Neuronal stem cell (in vitro differentiated cells): Measurements from ENCODE around the gene SS18.

Experiments
- DNase-seq: peaks from one replicate; pipeline ENCODE4 v3.0.0-alpha.2; 2013; ENCODE audit warnings: low spot score
- H2AFZ ChIP-seq: one replicate; pipeline ENCODE4 v1.6.1; 2013; ENCODE audit warnings: mild to moderate bottlenecking, low read length, inconsistent platforms
- H2AK5ac ChIP-seq: 2 replicates; pipeline ENCODE4 v1.6.1; 2013; ENCODE audit warnings: low read depth, mild to moderate bottlenecking, inconsistent platforms, low read length, moderate library complexity, mixed read lengths
- H2BK120ac ChIP-seq: 2 replicates; pipeline ENCODE4 v1.6.1; 2013; ENCODE audit warnings: low read depth, mild to moderate bottlenecking, inconsistent platforms, low read length, moderate library complexity, mixed read lengths
- H2BK12ac ChIP-seq: one replicate; pipeline ENCODE4 v1.6.1; 2013; ENCODE audit warnings: low read length, inconsistent platforms
- H2BK15ac ChIP-seq: 2 replicates; pipeline ENCODE4 v1.6.1; 2013; ENCODE audit warnings: mild to moderate bottlenecking, low read length, inconsistent platforms, mixed read lengths
- H2BK5ac ChIP-seq: one replicate; pipeline ENCODE4 v1.6.1; 2013; ENCODE audit warnings: inconsistent platforms, mild to moderate bottlenecking, low read length, moderate library complexity
- H3K14ac ChIP-seq: one replicate; pipeline ENCODE4 v1.6.1; 2013; ENCODE audit warnings: low read length, inconsistent platforms
- H3K18ac ChIP-seq: 2 replicates; pipeline ENCODE4 v1.6.1; 2013; ENCODE audit warnings: low read length, inconsistent platforms
- H3K23ac ChIP-seq: 2 replicates; pipeline ENCODE4 v1.6.1; 2013; ENCODE audit warnings: low read depth, mild to moderate bottlenecking, mixed read lengths, low read length, inconsistent platforms; ENCODE audit not compliant: poor library complexity
- H3K27ac ChIP-seq: replicated peaks from 3 replicates; pipeline ENCODE4 v1.5.1; 2013; ENCODE audit warnings: low read length, inconsistent platforms
- H3K27me3 ChIP-seq, 3 experiments: 2 replicates each; pipeline ENCODE4 v1.6.1; 2013; ENCODE audit warnings: low read length in 3 of 3, mild to moderate bottlenecking in 2 of 3, inconsistent platforms in 1 of 3, low read depth in 1 of 3, mixed read lengths in 1 of 3, moderate library complexity in 1 of 3; ENCODE audit not compliant: control insufficient read depth in 3 of 3, insufficient read depth in 3 of 3
- H3K36me3 ChIP-seq, 2 donors: replicated peaks in 1 of 2; 2 replicates each; pipeline ENCODE4 v1.6.1; 2013; ENCODE audit warnings: low read length in 2 of 2; ENCODE audit not compliant: control insufficient read depth in 2 of 2, insufficient read depth in 2 of 2
- H3K4ac ChIP-seq: 2 replicates; pipeline ENCODE4 v1.6.1; 2013; ENCODE audit warnings: inconsistent platforms, mild to moderate bottlenecking, low read length, moderate library complexity
- H3K4me1 ChIP-seq, 2 donors: 1 replicate in 1 of 2; 2 replicates in 1 of 2; pipeline ENCODE4 v1.6.1; 2013; ENCODE audit warnings: low read length in 2 of 2, low read depth in 1 of 2; ENCODE audit not compliant: control insufficient read depth in 2 of 2, insufficient read depth in 1 of 2
- H3K4me2 ChIP-seq: one replicate; pipeline ENCODE4 v1.6.1; 2013; ENCODE audit warnings: mild to moderate bottlenecking, low read length, inconsistent platforms; ENCODE audit not compliant: insufficient read depth, poor library complexity, severe bottlenecking
- H3K4me3 ChIP-seq, 2 donors: 2 replicates each; pipeline ENCODE4 v1.5.1; 2013; ENCODE audit warnings: low read length in 2 of 2, mild to moderate bottlenecking in 2 of 2, inconsistent platforms in 1 of 2, moderate library complexity in 1 of 2
- H3K79me1 ChIP-seq: one replicate; pipeline ENCODE4 v1.6.1; 2013; ENCODE audit warnings: low read depth, mild to moderate bottlenecking, inconsistent platforms, low read length, moderate library complexity
- H3K9ac ChIP-seq: one replicate; pipeline ENCODE4 v1.6.1; 2013; ENCODE audit warnings: mild to moderate bottlenecking, low read depth, low read length, inconsistent platforms; ENCODE audit not compliant: poor library complexity
- H3K9me3 ChIP-seq, 2 donors: replicated peaks in 1 of 2; 2 replicates each; pipeline versions ENCODE3 to v1.6.1; 2013; ENCODE audit warnings: low read length in 2 of 2, mild to moderate bottlenecking in 2 of 2, inconsistent platforms in 1 of 2, low read depth in 1 of 2, mixed read lengths in 1 of 2, moderate library complexity in 1 of 2; ENCODE audit not compliant: control insufficient read depth in 2 of 2, insufficient read depth in 1 of 2
- H4K8ac ChIP-seq: one replicate; pipeline ENCODE4 v1.6.1; 2013; ENCODE audit warnings: low read depth, mild to moderate bottlenecking, inconsistent platforms, low read length, moderate library complexity
- H4K91ac ChIP-seq: one replicate; pipeline ENCODE4 v1.6.1; 2013; ENCODE audit warnings: low read length, low read depth, mild to moderate bottlenecking, inconsistent platforms; ENCODE audit not compliant: poor library complexity
- WGBS, 2 donors: extraction: QIAGEN DNeasy Blood & Tissue Kit; methylation state at CpG; one replicate each; pipeline ENCODE4 v1.1.7; 2013; ENCODE audit warnings: missing lambda C conversion rate in 2 of 2, mixed read lengths in 1 of 2; ENCODE audit not compliant: insufficient read length in 2 of 2, insufficient replicate concordance in 1 of 2; ENCODE audit errors: extremely low coverage in 2 of 2; 5-methylcytosine and 5-hydroxymethylcytosine counted together

SS18 gene

GRCh38 chr18:26088487-26088886 is 1.9 kb downstream of the SS18 start:
- Histone ChIP-seq H3K4me2 (no peak overlapping the region), H3K4me3 (peak overlapping the region in 1 of 2 donors; percentile 96), H2AK5ac (no peak overlapping the region), H2BK120ac (no peak overlapping the region), H2BK15ac (no peak overlapping the region), H4K91ac (no peak overlapping the region), H3K18ac (no peak overlapping the region), H3K36me3 (peaks cover 2 to 42% of the 10 kb centered on the region in 2 donors), H2BK12ac (no peak overlapping the region), H2BK5ac (no peak overlapping the region), H3K9ac (no peak overlapping the region), H2AFZ (no peak overlapping the region), H3K27me3 (peaks cover 0 to 3% (median 0%) of the 10 kb centered on the region in 3 experiments), H3K14ac (no peak overlapping the region), H3K27ac (no peak overlapping the region), H3K9me3 (peaks cover 0 to 3% of the 10 kb centered on the region in 2 donors), H3K4me1 (peaks cover 0 to 6% of the 10 kb centered on the region in 2 donors), H3K4ac (no peak overlapping the region), H3K23ac (no peak overlapping the region), H3K79me1 (peaks cover 1% of the 10 kb centered on the region), H4K8ac (no peak overlapping the region)
- WGBS, 2 donors, result 100% methylated on average over 2 of the region's 3 CpGs; no CpG with 5 or more reads in 1 of the 2 donors
- no peak for DNase-seq

GRCh38 chr18:26086959-26087358 is 3.5 kb downstream of the SS18 start:
- Histone ChIP-seq H4K91ac (no peak overlapping the region), H2AK5ac (no peak overlapping the region), H3K23ac (no peak overlapping the region), H3K79me1 (peaks cover 1% of the 10 kb centered on the region), H2BK15ac (no peak overlapping the region), H3K9me3 (peaks cover 0 to 3% of the 10 kb centered on the region in 2 donors), H2BK5ac (no peak overlapping the region), H3K36me3 (peaks cover 3 to 57% of the 10 kb centered on the region in 2 donors), H3K4me2 (no peak overlapping the region), H2BK120ac (no peak overlapping the region), H3K27ac (no peak overlapping the region), H3K4me3 (no peak overlapping the region), H3K27me3 (no peaks in the 10 kb centered on the region), H3K4me1 (peaks cover 0 to 6% of the 10 kb centered on the region in 2 donors), H2AFZ (no peak overlapping the region), H3K9ac (no peak overlapping the region), H3K18ac (no peak overlapping the region), H3K4ac (no peak overlapping the region), H3K14ac (no peak overlapping the region), H2BK12ac (no peak overlapping the region), H4K8ac (no peak overlapping the region)
- DNase-seq, result no peak
- no CpG with 5 or more reads among the region's 6 CpGs for WGBS, 2 donors

- no peak overlapping the region for H3K4ac ChIP-seq
- H2BK5ac ChIP-seq, result no peak overlapping the region
- no peaks in the 10 kb centered on the region for H3K27me3 ChIP-seq
- no peak overlapping the region for H2AFZ ChIP-seq
- no peak overlapping the region for H3K27ac ChIP-seq
- no peak overlapping the region for H2BK15ac ChIP-seq
- H3K9me3 ChIP-seq, result peaks cover 0 to 11% of the 10 kb centered on the region in 2 donors
- no peak overlapping the region for H3K4me3 ChIP-seq
- no peak overlapping the region for H3K14ac ChIP-seq
- H3K79me1 ChIP-seq, result peaks cover 2% of the 10 kb centered on the region
- H4K8ac ChIP-seq, result no peak overlapping the region
- WGBS, 2 donors, result no CpG with 5 or more reads among the region's 5 CpGs
- H3K4me1 ChIP-seq, result peaks cover 0 to 6% of the 10 kb centered on the region in 2 donors
- H2BK120ac ChIP-seq, result no peak overlapping the region
- H2AK5ac ChIP-seq, result no peak overlapping the region
- no peak overlapping the region for H3K9ac ChIP-seq
- no peak overlapping the region for H2BK12ac ChIP-seq
- H3K36me3 ChIP-seq, result peaks cover 6 to 74% of the 10 kb centered on the region in 2 donors
- H3K4me2 ChIP-seq, result no peak overlapping the region
- DNase-seq, result no peak
- no peak overlapping the region for H4K91ac ChIP-seq
- H3K18ac ChIP-seq, result no peak overlapping the region
- no peak overlapping the region for H3K23ac ChIP-seq
These were observed 5.4 kb downstream of the SS18 start for GRCh38 chr18:26085056-26085455.

- H4K91ac ChIP-seq, result no peak overlapping the region
- no peak overlapping the region for H3K9ac ChIP-seq
- H2BK12ac ChIP-seq, result no peak overlapping the region
- H3K9me3 ChIP-seq, result peaks cover 0 to 11% of the 10 kb centered on the region in 2 donors
- H3K23ac ChIP-seq, result no peak overlapping the region
- no peaks in the 10 kb centered on the region for H3K27me3 ChIP-seq
- H3K14ac ChIP-seq, result no peak overlapping the region
- H2BK5ac ChIP-seq, result no peak overlapping the region
- H4K8ac ChIP-seq, result no peak overlapping the region
- H2AK5ac ChIP-seq, result no peak overlapping the region
- no peak overlapping the region for H2BK120ac ChIP-seq
- H3K18ac ChIP-seq, result no peak overlapping the region
- H3K4me3 ChIP-seq, result no peak overlapping the region
- no peak overlapping the region for H3K27ac ChIP-seq
- H2BK15ac ChIP-seq, result no peak overlapping the region
- no peak overlapping the region for H2AFZ ChIP-seq
- no peak overlapping the region for H3K4ac ChIP-seq
- DNase-seq, result no peak
- H3K4me1 ChIP-seq, result peaks cover 0 to under 1% of the 10 kb centered on the region in 2 donors
- no peak overlapping the region for H3K4me2 ChIP-seq
- no CpG with 5 or more reads among the region's 3 CpGs for WGBS, 2 donors
- peaks cover 6 to 93% of the 10 kb centered on the region in 2 donors for H3K36me3 ChIP-seq
- peaks cover 6% of the 10 kb centered on the region for H3K79me1 ChIP-seq
These were observed 7.3 kb downstream of the SS18 start for GRCh38 chr18:26083099-26083498.
